Suprapubic skin (tissue), 4 donors: ENCODE data around the gene SNX27. TPM values are rescaled to one million over a fixed set of nuclear protein-coding genes. Genes with fewer than 3 reads are reported as not detected.
"Not testable (repeated sequence)": the region's sequence is repeated elsewhere in the genome, so short reads cannot be mapped to it uniquely, and the experiment has no call there.

Source experiments
- DNase-seq, 2 donors: peaks; one replicate each; pipeline ENCODE4 v3.0.0-alpha.2; 2019; ENCODE audit warnings: low spot score in 2 of 2
- H3K27ac ChIP-seq: fragments of 200-600 bp; sonication (generic); one replicate; pipeline ENCODE4 v1.5.1; 2019
- H3K27me3 ChIP-seq: fragments of 200-600 bp; sonication (generic); one replicate; pipeline ENCODE4 v1.5.1; 2019
- H3K36me3 ChIP-seq: fragments of 200-600 bp; sonication (generic); one replicate; pipeline ENCODE4 v1.5.1; 2019
- H3K4me1 ChIP-seq: fragments of 200-600 bp; sonication (generic); one replicate; pipeline ENCODE4 v1.5.1; 2019
- H3K4me3 ChIP-seq: fragments of 200-600 bp; sonication (generic); one replicate; pipeline ENCODE4 v1.5.1; 2019; ENCODE audit warnings: mild to moderate bottlenecking
- H3K9me3 ChIP-seq: fragments of 200-600 bp; sonication (generic); one replicate; pipeline ENCODE4 v1.5.1; 2019
- CTCF ChIP-seq, 2 donors: fragments of 200-600 bp in 1 of 2; fragments of 450-650 bp in 1 of 2; sonication (generic) in 1 of 2; IDR thresholded peaks; one replicate each; pipeline ENCODE4 v1.5.1; 2016 to 2019; ENCODE audit warnings: antibody characterized with exemption in 2 of 2, mild to moderate bottlenecking in 1 of 2, moderate library complexity in 1 of 2
- EP300 ChIP-seq: sonication (generic); formaldehyde crosslinking; IDR thresholded peaks from one replicate; pipeline ENCODE4 v1.6.1; 2017; ENCODE audit warnings: antibody characterized with exemption
- POLR2A ChIP-seq, 2 donors: fragments of 450-650 bp; IDR thresholded peaks; one replicate each; pipeline ENCODE4 v1.6.1; 2017; ENCODE audit warnings: antibody characterized with exemption in 2 of 2, mild to moderate bottlenecking in 2 of 2, moderate library complexity in 2 of 2
- POLR2AphosphoS5 ChIP-seq, 3 donors: sonication (generic); formaldehyde crosslinking; IDR thresholded peaks; one replicate each; pipeline ENCODE4 v1.6.1; 2017; ENCODE audit warnings: antibody characterized with exemption in 3 of 3
- WGBS: methylation state at CpG from one replicate; pipeline ENCODE4 v1.1.5; 2018; 5-methylcytosine and 5-hydroxymethylcytosine counted together
- total RNA-seq, 4 donors: library from RNA; depleted of rRNA; stranded (reverse); fragments of >200 nt; gene quantifications; one replicate each; pipeline ENCODE4 v1.1.0, GENCODE V29; 2016

SNX27 gene
- total RNA-seq, 4 donors from 2014 or later: 19.8 to 45.4 (median 29.0) TPM

GRCh38 chr1:151661751-151662150 is 49.9 kb downstream of the SNX27 start:
- no peaks in the 10 kb centered on the region for H3K9me3 ChIP-seq
- no peak for DNase-seq
- no peak overlapping the region for H3K4me3 ChIP-seq
- TF ChIP-seq CTCF (IDR thresholded peaks at IDR 0.05) (no peak), POLR2AphosphoS5 (IDR thresholded peaks at IDR 0.05) (no peak), EP300 (no peak), POLR2A (IDR thresholded peaks at IDR 0.05) (no peak)
- WGBS: 77% methylated on average over 6 of the region's 6 CpGs
- no peaks in the 10 kb centered on the region for H3K4me1 ChIP-seq
- H3K27me3 ChIP-seq: no peaks in the 10 kb centered on the region
- H3K27ac ChIP-seq: no peak overlapping the region
- peaks cover 58% of the 10 kb centered on the region for H3K36me3 ChIP-seq

- TF ChIP-seq EP300 (no peak), CTCF (IDR thresholded peaks at IDR 0.05) (no peak), POLR2A (IDR thresholded peaks at IDR 0.05) (no peak), POLR2AphosphoS5 (IDR thresholded peaks at IDR 0.05) (no peak)
- 80% methylated on average over 3 of the region's 3 CpGs for WGBS
- peaks cover 28% of the 10 kb centered on the region for H3K36me3 ChIP-seq
Observed at GRCh38 chr1:151668090-151668489, 56.2 kb downstream of the SNX27 start.

GRCh38 chr1:151670036-151670675 is 58.3 kb downstream of the SNX27 start:
- H3K27me3 ChIP-seq, H3K27ac ChIP-seq, H3K4me1 ChIP-seq, H3K4me3 ChIP-seq, DNase-seq, H3K9me3 ChIP-seq: not testable (repeated sequence)
- whole genome bisulfite sequencing: 85% methylated on average over 2 of the region's 2 CpGs
- peaks cover 30% of the 10 kb centered on the region for H3K36me3 ChIP-seq

More at GRCh38 chr1:151668090-151668489, 56.2 kb downstream of the SNX27 start:
- no peaks in the 10 kb centered on the region for H3K27me3 ChIP-seq
- no peak overlapping the region for H3K27ac ChIP-seq
- H3K9me3 ChIP-seq: no peaks in the 10 kb centered on the region
- H3K4me3 ChIP-seq: no peak overlapping the region
- no peak for DNase-seq
- H3K4me1 ChIP-seq: no peaks in the 10 kb centered on the region

GRCh38 chr1:151673407-151673806 is 61.6 kb downstream of the SNX27 start:
- Histone ChIP-seq H3K36me3 (peaks cover 26% of the 10 kb centered on the region), H3K9me3 (no peaks in the 10 kb centered on the region), H3K4me3 (no peak overlapping the region), H3K27ac (no peak overlapping the region), H3K27me3 (no peaks in the 10 kb centered on the region), H3K4me1 (no peaks in the 10 kb centered on the region)
- TF ChIP-seq POLR2AphosphoS5 (IDR thresholded peaks at IDR 0.05): no peak
- TF ChIP-seq POLR2A (IDR thresholded peaks at IDR 0.05): no peak
- TF ChIP-seq CTCF (IDR thresholded peaks at IDR 0.05): no peak
- TF ChIP-seq EP300: no peak
- DNase-seq: no peak
- 81% methylated on average over 1 of the region's 1 CpG for WGBS

GRCh38 chr1:151680391-151680790 is 68.5 kb downstream of the SNX27 start:
- Histone ChIP-seq H3K36me3 (peaks cover 26% of the 10 kb centered on the region), H3K4me1 (peaks cover 2% of the 10 kb centered on the region), H3K27ac (no peak overlapping the region), H3K9me3 (no peaks in the 10 kb centered on the region), H3K27me3 (no peaks in the 10 kb centered on the region), H3K4me3 (no peak overlapping the region)
- TF ChIP-seq POLR2AphosphoS5 (IDR thresholded peaks at IDR 0.05) (no peak), CTCF (IDR thresholded peaks at IDR 0.05) (no peak), EP300 (no peak), POLR2A (IDR thresholded peaks at IDR 0.05) (no peak)
- DNase-seq: no peak
- WGBS: 76% methylated on average over 4 of the region's 4 CpGs

- WGBS: 27% methylated on average over 3 of the region's 3 CpGs
- DNase-seq: no peak
- peaks cover 26% of the 10 kb centered on the region for H3K36me3 ChIP-seq
- H3K27me3 ChIP-seq: no peaks in the 10 kb centered on the region
- no peaks in the 10 kb centered on the region for H3K9me3 ChIP-seq
- TF ChIP-seq POLR2A (IDR thresholded peaks at IDR 0.05) (no peak), POLR2AphosphoS5 (IDR thresholded peaks at IDR 0.05) (no peak), CTCF (IDR thresholded peaks at IDR 0.05) (no peak), EP300 (no peak)
- H3K27ac ChIP-seq: no peak overlapping the region
- H3K4me1 ChIP-seq: peaks cover 2% of the 10 kb centered on the region
- no peak overlapping the region for H3K4me3 ChIP-seq
Observed at GRCh38 chr1:151680826-151681225, 69.0 kb downstream of the SNX27 start.
